ENCODE data around the gene RGS13. TPM values are rescaled to one million over a fixed set of nuclear protein-coding genes. Genes with fewer than 3 reads are reported as not detected.

The RGS13 gene
- total and polyA plus RNA-seq, 9 donors: 0.36 to 1.1 (median 0.58) TPM

GRCh38 chr1:192620071-192620635 is 15.8 kb upstream of the RGS13 start:
- no peaks in the 10 kb centered on the region for H3K36me3 ChIP-seq (ENCODE audit: control insufficient read depth, insufficient read depth, low read length)
- H3K4me1 ChIP-seq (ENCODE audit: control insufficient read depth, insufficient read depth, low read length): no peaks in the 10 kb centered on the region
- H3K9me3 ChIP-seq (replicated peaks; ENCODE audit: control insufficient read depth, low read depth, low read length): no peaks in the 10 kb centered on the region
- DNase-seq: no peak
- no peak overlapping the region for H3K4me3 ChIP-seq (ENCODE audit: low read length)
- no peak overlapping the region for H3K27ac ChIP-seq (ENCODE audit: low read length)
- no peaks in the 10 kb centered on the region for H3K27me3 ChIP-seq (ENCODE audit: control insufficient read depth, insufficient read depth, low read length)

GRCh38 chr1:192626366-192627179 is 9.4 kb upstream of the RGS13 start:
- Histone ChIP-seq H3K27me3 (ENCODE audit: control insufficient read depth, insufficient read depth, low read length) (no peaks in the 10 kb centered on the region), H3K9me3 (replicated peaks; ENCODE audit: control insufficient read depth, low read depth, low read length) (no peaks in the 10 kb centered on the region), H3K27ac (ENCODE audit: low read length) (no peak overlapping the region), H3K4me3 (ENCODE audit: low read length) (no peak overlapping the region), H3K36me3 (ENCODE audit: control insufficient read depth, insufficient read depth, low read length) (no peaks in the 10 kb centered on the region), H3K4me1 (ENCODE audit: control insufficient read depth, insufficient read depth, low read length) (no peaks in the 10 kb centered on the region)
- no peak for DNase-seq
- 36% methylated on average over 1 of the region's 3 CpGs for WGBS (ENCODE audit: insufficient coverage)

DNA sequence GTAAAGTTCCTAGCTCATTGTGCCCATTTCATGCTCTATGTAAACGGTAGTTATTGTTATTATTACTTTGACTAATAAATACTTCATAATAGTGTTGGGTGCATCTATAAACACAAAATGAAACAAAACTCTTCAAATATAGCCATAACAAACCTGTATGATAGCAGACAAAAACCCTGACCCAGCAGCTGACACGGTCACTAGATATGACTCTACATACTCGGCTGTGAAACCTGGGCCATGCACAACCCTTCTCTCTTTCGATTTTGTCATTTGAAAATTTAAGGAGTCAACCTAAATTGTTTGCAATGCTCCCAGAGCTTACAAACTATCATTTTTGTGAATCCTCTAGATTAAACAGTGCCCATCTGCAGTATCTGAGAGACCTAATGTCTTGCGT is 8.0 kb upstream of the RGS13 start:
- no peaks in the 10 kb centered on the region for H3K9me3 ChIP-seq (replicated peaks; ENCODE audit: control insufficient read depth, low read depth, low read length)
- no peaks in the 10 kb centered on the region for H3K4me1 ChIP-seq (ENCODE audit: control insufficient read depth, insufficient read depth, low read length)
- WGBS (ENCODE audit: insufficient coverage): 100% methylated on average over 3 of the region's 5 CpGs
- no peaks in the 10 kb centered on the region for H3K27me3 ChIP-seq (ENCODE audit: control insufficient read depth, insufficient read depth, low read length)
- H3K36me3 ChIP-seq (ENCODE audit: control insufficient read depth, insufficient read depth, low read length): no peaks in the 10 kb centered on the region
- H3K4me3 ChIP-seq (ENCODE audit: low read length): no peak overlapping the region
- H3K27ac ChIP-seq (ENCODE audit: low read length): no peak overlapping the region
- DNase-seq: no peak

DNA sequence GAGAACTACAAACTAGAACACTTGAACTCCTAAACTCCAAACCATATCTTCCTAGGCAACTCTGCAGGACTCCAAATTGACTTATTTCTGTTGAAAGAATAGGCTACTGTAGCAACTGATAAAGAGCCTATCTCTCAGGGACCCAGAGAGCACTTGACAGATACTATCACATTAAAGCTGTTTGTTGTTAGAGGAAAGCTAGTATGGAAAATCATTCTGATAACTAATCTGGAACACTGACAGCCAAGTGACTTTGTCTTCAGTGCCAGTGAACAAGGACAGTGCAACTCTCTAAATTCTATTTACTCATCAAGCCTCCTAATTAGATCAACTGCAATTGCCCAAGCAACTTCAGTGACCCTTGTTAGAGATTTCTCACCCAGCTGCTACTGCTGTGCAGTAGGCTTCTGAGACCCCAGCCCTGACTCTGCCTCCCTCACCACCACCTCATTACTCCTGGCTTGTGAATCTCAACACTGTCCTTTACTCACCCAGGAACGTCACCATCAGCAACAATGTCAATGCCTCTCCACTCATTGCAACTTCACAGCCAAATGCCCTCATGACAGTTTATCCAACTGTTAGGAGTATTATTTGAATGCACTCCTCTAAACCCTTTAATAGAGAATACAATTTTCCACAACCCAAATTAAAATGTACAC is 7.4 kb upstream of the RGS13 start:
- 80% methylated on average over 1 of the region's 1 CpG for WGBS (ENCODE audit: insufficient coverage)

DNA sequence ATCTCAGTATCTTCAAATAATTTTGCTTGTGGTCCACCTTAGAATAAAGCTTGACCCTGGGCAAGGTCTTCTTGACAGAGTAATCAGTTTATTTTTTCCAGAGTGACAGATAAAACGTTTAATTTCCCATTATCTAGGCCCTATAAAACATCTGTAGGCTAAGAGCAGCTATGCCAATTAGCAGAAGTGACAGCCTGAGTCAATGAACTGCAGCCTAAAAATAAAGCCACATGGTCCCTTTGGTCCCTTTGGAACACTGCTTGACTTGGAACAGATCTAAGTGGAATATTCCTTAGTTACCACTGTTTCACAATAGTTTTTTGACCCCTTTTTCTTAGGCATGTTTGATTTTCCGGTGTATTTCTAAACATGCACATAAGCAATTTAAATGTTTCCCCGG is 6.3 kb upstream of the RGS13 start:
- H3K27me3 ChIP-seq (ENCODE audit: control insufficient read depth, insufficient read depth, low read length): no peaks in the 10 kb centered on the region
- H3K9me3 ChIP-seq (replicated peaks; ENCODE audit: control insufficient read depth, low read depth, low read length): no peaks in the 10 kb centered on the region
- H3K36me3 ChIP-seq (ENCODE audit: control insufficient read depth, insufficient read depth, low read length): no peaks in the 10 kb centered on the region
- no peak overlapping the region for H3K27ac ChIP-seq (ENCODE audit: low read length)
- no CpG with 5 or more reads among the region's 3 CpGs for WGBS (ENCODE audit: insufficient coverage)
- no peak overlapping the region for H3K4me3 ChIP-seq (ENCODE audit: low read length)
- no peaks in the 10 kb centered on the region for H3K4me1 ChIP-seq (ENCODE audit: control insufficient read depth, insufficient read depth, low read length)
- DNase-seq: no peak

More for the DNA sequence above, 7.4 kb upstream of the RGS13 start:
- DNase-seq: no peak
- no peak overlapping the region for H3K4me3 ChIP-seq (ENCODE audit: low read length)
- H3K27me3 ChIP-seq (ENCODE audit: control insufficient read depth, insufficient read depth, low read length): no peaks in the 10 kb centered on the region
- H3K27ac ChIP-seq (ENCODE audit: low read length): no peak overlapping the region
- no peaks in the 10 kb centered on the region for H3K9me3 ChIP-seq (replicated peaks; ENCODE audit: control insufficient read depth, low read depth, low read length)
- H3K4me1 ChIP-seq (ENCODE audit: control insufficient read depth, insufficient read depth, low read length): no peaks in the 10 kb centered on the region
- no peaks in the 10 kb centered on the region for H3K36me3 ChIP-seq (ENCODE audit: control insufficient read depth, insufficient read depth, low read length)

GRCh38 chr1:192630521-192631287 is 5.2 kb upstream of the RGS13 start:
- 86% methylated on average over 1 of the region's 6 CpGs for WGBS (ENCODE audit: insufficient coverage)
- H3K27ac ChIP-seq (ENCODE audit: low read length): no peak overlapping the region

DNA sequence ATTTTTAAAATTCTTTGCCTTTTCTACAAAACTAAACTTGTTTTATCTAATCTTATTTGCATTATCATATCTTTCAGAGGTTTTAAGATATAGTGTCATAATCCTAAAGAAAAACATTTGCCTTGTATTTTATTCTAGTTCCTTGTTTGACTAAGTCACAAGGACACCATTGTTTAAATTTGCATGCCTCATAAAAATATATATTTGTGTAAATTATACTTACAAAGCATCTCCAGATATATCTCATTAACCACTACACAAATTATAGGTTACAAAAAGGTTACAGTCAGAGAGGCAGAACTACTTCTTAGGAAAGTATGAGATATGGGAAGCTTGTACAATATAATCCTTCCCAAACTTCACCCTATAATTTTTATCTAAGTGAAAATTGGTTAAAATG is 4.2 kb upstream of the RGS13 start:
- Histone ChIP-seq H3K27ac (ENCODE audit: low read length) (no peak overlapping the region), H3K9me3 (replicated peaks; ENCODE audit: control insufficient read depth, low read depth, low read length) (no peaks in the 10 kb centered on the region), H3K4me1 (ENCODE audit: control insufficient read depth, insufficient read depth, low read length) (no peaks in the 10 kb centered on the region), H3K4me3 (ENCODE audit: low read length) (no peak overlapping the region), H3K27me3 (ENCODE audit: control insufficient read depth, insufficient read depth, low read length) (no peaks in the 10 kb centered on the region), H3K36me3 (ENCODE audit: control insufficient read depth, insufficient read depth, low read length) (no peaks in the 10 kb centered on the region)
- no peak for DNase-seq

More at GRCh38 chr1:192630521-192631287, 5.2 kb upstream of the RGS13 start:
- H3K36me3 ChIP-seq (ENCODE audit: control insufficient read depth, insufficient read depth, low read length): no peaks in the 10 kb centered on the region
- H3K27me3 ChIP-seq (ENCODE audit: control insufficient read depth, insufficient read depth, low read length): no peaks in the 10 kb centered on the region
- H3K4me1 ChIP-seq (ENCODE audit: control insufficient read depth, insufficient read depth, low read length): no peaks in the 10 kb centered on the region
- no peak overlapping the region for H3K4me3 ChIP-seq (ENCODE audit: low read length)
- DNase-seq: no peak
- no peaks in the 10 kb centered on the region for H3K9me3 ChIP-seq (replicated peaks; ENCODE audit: control insufficient read depth, low read depth, low read length)

- Histone ChIP-seq H3K27me3 (ENCODE audit: control insufficient read depth, insufficient read depth, low read length) (no peaks in the 10 kb centered on the region), H3K27ac (ENCODE audit: low read length) (no peak overlapping the region), H3K36me3 (ENCODE audit: control insufficient read depth, insufficient read depth, low read length) (no peaks in the 10 kb centered on the region), H3K4me1 (ENCODE audit: control insufficient read depth, insufficient read depth, low read length) (no peaks in the 10 kb centered on the region), H3K9me3 (replicated peaks; ENCODE audit: control insufficient read depth, low read depth, low read length) (no peaks in the 10 kb centered on the region), H3K4me3 (ENCODE audit: low read length) (no peak overlapping the region)
- DNase-seq: no peak
- no CpG with 5 or more reads among the region's 3 CpGs for WGBS (ENCODE audit: insufficient coverage)
These were observed 3.8 kb upstream of the RGS13 start for GRCh38 chr1:192632188-192632587.

DNA sequence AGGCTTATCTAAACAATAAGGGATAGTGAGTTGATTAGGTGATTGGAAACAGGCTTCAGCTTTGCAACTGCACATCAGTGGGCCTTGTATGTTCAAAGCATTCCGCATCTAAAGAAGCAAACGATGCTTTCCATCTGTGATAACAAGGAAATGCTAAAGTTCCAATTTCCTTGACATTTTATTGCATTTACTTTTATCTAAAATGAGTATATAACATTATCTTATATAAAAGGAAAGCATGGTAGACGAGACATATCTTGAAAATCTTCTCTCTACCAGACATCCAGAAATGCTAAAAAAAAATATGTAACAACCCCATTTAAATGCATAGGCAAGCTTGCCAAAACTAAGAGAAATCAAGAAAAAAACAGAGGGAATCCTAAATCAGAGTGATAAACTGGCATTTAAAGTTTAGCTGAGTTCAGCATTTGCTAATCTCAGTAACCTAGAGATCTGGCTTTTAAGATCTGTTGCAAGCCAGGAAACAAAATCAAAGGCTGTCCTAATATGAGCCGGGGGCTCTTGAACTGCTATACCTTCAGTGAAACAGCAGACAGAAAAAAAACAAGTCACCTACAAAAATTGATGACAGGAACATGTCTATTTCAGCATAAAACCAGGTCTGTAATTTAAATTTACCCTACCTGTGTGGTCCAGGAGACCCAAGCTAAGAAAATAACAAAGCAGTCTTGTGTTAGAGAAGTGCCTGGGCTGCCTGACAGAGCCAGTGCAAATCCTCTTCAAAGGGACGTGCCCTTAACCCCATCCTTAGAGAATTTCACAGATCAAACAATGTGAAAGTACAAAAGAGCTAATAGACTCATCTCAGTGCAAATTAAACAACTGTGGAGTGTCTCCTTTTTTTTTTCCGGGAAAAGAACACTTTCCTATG is 3.1 kb upstream of the RGS13 start:
- Histone ChIP-seq H3K4me3 (ENCODE audit: low read length) (no peak overlapping the region), H3K9me3 (replicated peaks; ENCODE audit: control insufficient read depth, low read depth, low read length) (no peaks in the 10 kb centered on the region), H3K27me3 (ENCODE audit: control insufficient read depth, insufficient read depth, low read length) (no peaks in the 10 kb centered on the region), H3K36me3 (ENCODE audit: control insufficient read depth, insufficient read depth, low read length) (no peaks in the 10 kb centered on the region), H3K4me1 (ENCODE audit: control insufficient read depth, insufficient read depth, low read length) (no peaks in the 10 kb centered on the region), H3K27ac (ENCODE audit: low read length) (no peak overlapping the region)
- no peak for DNase-seq
- WGBS (ENCODE audit: insufficient coverage): 20% methylated on average over 1 of the region's 6 CpGs
